SK-N-SH treated with all-trans-retinoic acid at 6 μM for 48 hours (cell line): Measurements from ENCODE around the gene ZXDC.

Experiments
- ATAC-seq: fragments of 200-7000 bp; cut with Tn5 transposase; 3 replicates; pipeline ENCODE4 v1.9.1; 2020; ENCODE audit warnings: mild to moderate bottlenecking, moderate library complexity
- ARNTL ChIP-seq: fragments of 450-650 bp; formaldehyde crosslinking; IDR thresholded peaks from 2 replicates; pipeline ENCODE4 v1.5.0; 2020; ENCODE audit warnings: low read depth, mild to moderate bottlenecking, moderate library complexity, borderline replicate concordance
- BACH2 ChIP-seq: fragments of 250-450 bp; sonication (Bioruptor Pico); IDR thresholded peaks from 2 replicates; pipeline ENCODE4 v1.9.0; 2021; ENCODE audit warnings: mild to moderate bottlenecking, borderline replicate concordance
- CSDC2 ChIP-seq: fragments of 250-450 bp; sonication (Bioruptor Pico); IDR thresholded peaks from 2 replicates; pipeline ENCODE4 v1.5.0; 2020; ENCODE audit warnings: mild to moderate bottlenecking, moderate library complexity
- ESRRG ChIP-seq: fragments of 250-450 bp; sonication (Bioruptor Pico); IDR thresholded peaks from 2 replicates; pipeline ENCODE4 v1.6.1; 2021; ENCODE audit warnings: mild to moderate bottlenecking
- GLIS3 ChIP-seq: fragments of 250-450 bp; sonication (Bioruptor Pico); IDR thresholded peaks from 2 replicates; pipeline ENCODE4 v1.5.0; 2020; ENCODE audit warnings: mild to moderate bottlenecking, moderate library complexity
- ISL1 ChIP-seq: fragments of 250-450 bp; sonication (Bioruptor Pico); IDR thresholded peaks from 2 replicates; pipeline ENCODE4 v2.1.2; 2022; ENCODE audit warnings: mild to moderate bottlenecking, moderate library complexity
- PATZ1 ChIP-seq: fragments of 250-450 bp; sonication (Bioruptor Pico); IDR thresholded peaks from 2 replicates; pipeline ENCODE4 v1.8.0; 2020; ENCODE audit warnings: mild to moderate bottlenecking, moderate library complexity, borderline replicate concordance
- RARB ChIP-seq: fragments of 250-450 bp; sonication (Bioruptor Pico); IDR thresholded peaks from 2 replicates; pipeline ENCODE4 v1.8.0; 2021; ENCODE audit warnings: mild to moderate bottlenecking, moderate library complexity
- SNAI2 ChIP-seq: fragments of 250-450 bp; sonication (Bioruptor Pico); IDR thresholded peaks from 2 replicates; pipeline ENCODE4 v1.5.0; 2020; ENCODE audit warnings: mild to moderate bottlenecking, moderate library complexity
- TCF4 ChIP-seq: fragments of 250-450 bp; sonication (Bioruptor Pico); IDR thresholded peaks from 2 replicates; pipeline ENCODE4 v1.8.0; 2021; ENCODE audit warnings: mild to moderate bottlenecking, moderate library complexity, borderline replicate concordance
- TOX ChIP-seq: fragments of 250-450 bp; sonication (Bioruptor Pico); IDR thresholded peaks from 2 replicates; pipeline ENCODE4 v1.8.0; 2021; ENCODE audit warnings: mild to moderate bottlenecking, moderate library complexity, borderline replicate concordance
- TSHZ2 ChIP-seq: fragments of 250-450 bp; sonication (Bioruptor Pico); IDR thresholded peaks from 2 replicates; pipeline ENCODE4 v1.5.0; 2020; ENCODE audit warnings: mild to moderate bottlenecking, moderate library complexity
- ZFP3 ChIP-seq: fragments of 250-450 bp; sonication (Bioruptor Pico); IDR thresholded peaks from 2 replicates; pipeline ENCODE4 v1.5.0; 2020; ENCODE audit warnings: mild to moderate bottlenecking, moderate library complexity
- ZFP30 ChIP-seq: fragments of 450-650 bp; formaldehyde crosslinking; IDR thresholded peaks from 2 replicates; pipeline ENCODE4 v1.5.0; 2022; ENCODE audit warnings: mild to moderate bottlenecking, moderate library complexity
- ZNF565 ChIP-seq: fragments of 450-650 bp; formaldehyde crosslinking; conservative IDR thresholded peaks from 2 replicates; pipeline ENCODE4 v1.5.0; 2020; ENCODE audit warnings: low read depth, mild to moderate bottlenecking, moderate library complexity
- ZNF70 ChIP-seq: fragments of 450-650 bp; formaldehyde crosslinking; IDR thresholded peaks from 2 replicates; pipeline ENCODE4 v1.5.0; 2020; ENCODE audit warnings: mild to moderate bottlenecking, moderate library complexity
- ZNF8 ChIP-seq: fragments of 450-650 bp; formaldehyde crosslinking; IDR thresholded peaks from 2 replicates; pipeline ENCODE4 v1.5.0; 2020; ENCODE audit warnings: mild to moderate bottlenecking, moderate library complexity
- TF ChIP-seq, protein P1 (sequence below): fragments of 250-450 bp; sonication (Bioruptor Pico); IDR thresholded peaks from 2 replicates; pipeline ENCODE4 v1.8.0; 2021; ENCODE audit warnings: low read depth, mild to moderate bottlenecking, moderate library complexity, borderline replicate concordance
- TF ChIP-seq, protein P2 (sequence below): fragments of 250-450 bp; sonication (Bioruptor Pico); IDR thresholded peaks from 2 replicates; pipeline ENCODE4 v1.5.1; 2021; ENCODE audit warnings: mild to moderate bottlenecking, moderate library complexity
- TF ChIP-seq, protein P3 (sequence below): fragments of 250-450 bp; sonication (Bioruptor Pico); IDR thresholded peaks from 2 replicates; pipeline ENCODE4 v1.5.1; 2020; ENCODE audit warnings: low read depth, mild to moderate bottlenecking, moderate library complexity

ZXDC gene

DNA sequence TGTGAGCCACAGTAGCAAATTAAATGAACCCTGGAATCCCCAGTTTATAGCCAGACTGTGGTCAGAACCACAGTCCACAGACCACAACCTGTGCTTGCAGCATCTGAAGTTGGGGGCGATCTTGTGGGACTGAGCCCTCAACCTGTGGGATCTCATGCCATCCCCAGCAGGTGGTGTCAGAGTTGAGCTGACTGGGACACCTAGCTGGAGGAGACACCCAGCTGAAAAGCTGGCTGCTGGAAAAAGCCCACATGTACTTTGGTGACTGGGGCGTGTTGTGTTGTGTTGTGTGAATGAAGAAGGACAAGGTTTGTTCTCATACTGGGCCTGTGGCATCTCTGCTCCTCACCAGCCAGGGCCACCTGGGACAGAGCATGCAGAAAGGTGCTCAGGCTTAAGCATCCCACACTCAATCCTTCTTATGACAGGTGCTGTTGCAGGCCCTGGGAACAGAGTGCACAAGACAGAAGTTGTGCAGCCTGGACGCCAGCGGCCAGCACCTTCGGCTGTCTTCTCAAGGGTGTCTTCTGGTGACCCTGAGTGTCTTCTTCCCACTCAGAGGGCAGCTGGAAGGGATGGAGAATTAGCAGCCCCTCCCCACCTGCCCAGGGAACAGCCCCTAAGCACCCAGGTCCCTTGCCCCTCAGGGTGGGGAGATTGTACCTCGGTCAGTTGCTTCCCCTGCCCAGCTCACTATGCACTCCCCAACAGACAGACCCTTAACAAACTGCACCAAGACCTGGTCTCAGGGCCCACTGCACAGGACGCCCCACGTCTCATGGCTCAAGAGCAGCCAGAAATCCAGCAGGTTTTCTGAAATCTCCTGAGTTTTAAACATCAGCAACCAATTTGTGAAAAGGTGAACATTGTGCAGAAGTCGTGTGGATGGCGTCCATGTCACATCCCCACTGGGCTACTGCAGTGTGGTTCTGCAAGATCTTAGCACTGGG lies 44.1 kb upstream of the ZXDC start:
- no peak for ATAC-seq
- TF ChIP-seq TOX (CRISPR knock-in tag) (no peak), ARNTL (CRISPR knock-in tag) (no peak), TCF4 (CRISPR knock-in tag) (no peak), GLIS3 (CRISPR knock-in tag) (no peak), ESRRG (CRISPR knock-in tag) (no peak), ZFP30 (CRISPR knock-in tag) (no peak), RARB (CRISPR knock-in tag) (no peak)
- TF ChIP-seq, protein P1, sequence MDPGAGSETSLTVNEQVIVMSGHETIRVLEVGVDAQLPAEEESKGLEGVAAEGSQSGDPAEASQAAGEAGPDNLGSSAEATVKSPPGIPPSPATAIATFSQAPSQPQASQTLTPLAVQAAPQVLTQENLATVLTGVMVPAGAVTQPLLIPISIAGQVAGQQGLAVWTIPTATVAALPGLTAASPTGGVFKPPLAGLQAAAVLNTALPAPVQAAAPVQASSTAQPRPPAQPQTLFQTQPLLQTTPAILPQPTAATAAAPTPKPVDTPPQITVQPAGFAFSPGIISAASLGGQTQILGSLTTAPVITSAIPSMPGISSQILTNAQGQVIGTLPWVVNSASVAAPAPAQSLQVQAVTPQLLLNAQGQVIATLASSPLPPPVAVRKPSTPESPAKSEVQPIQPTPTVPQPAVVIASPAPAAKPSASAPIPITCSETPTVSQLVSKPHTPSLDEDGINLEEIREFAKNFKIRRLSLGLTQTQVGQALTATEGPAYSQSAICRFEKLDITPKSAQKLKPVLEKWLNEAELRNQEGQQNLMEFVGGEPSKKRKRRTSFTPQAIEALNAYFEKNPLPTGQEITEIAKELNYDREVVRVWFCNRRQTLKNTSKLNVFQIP (CRISPR knock-in tag), result no peak

- no peak for ATAC-seq
- TF ChIP-seq ESRRG (CRISPR knock-in tag) (no peak), SNAI2 (no peak), ZNF565 (CRISPR knock-in tag) (no peak), ZNF8 (no peak), ZFP30 (CRISPR knock-in tag) (no peak), CSDC2 (CRISPR knock-in tag) (no peak), BACH2 (CRISPR knock-in tag) (no peak), ISL1 (CRISPR knock-in tag) (no peak), GLIS3 (CRISPR knock-in tag) (no peak), ZFP3 (CRISPR knock-in tag) (no peak), PATZ1 (CRISPR knock-in tag) (no peak), TSHZ2 (CRISPR knock-in tag) (no peak), ZNF70 (CRISPR knock-in tag) (no peak)
- TF ChIP-seq, protein P2, sequence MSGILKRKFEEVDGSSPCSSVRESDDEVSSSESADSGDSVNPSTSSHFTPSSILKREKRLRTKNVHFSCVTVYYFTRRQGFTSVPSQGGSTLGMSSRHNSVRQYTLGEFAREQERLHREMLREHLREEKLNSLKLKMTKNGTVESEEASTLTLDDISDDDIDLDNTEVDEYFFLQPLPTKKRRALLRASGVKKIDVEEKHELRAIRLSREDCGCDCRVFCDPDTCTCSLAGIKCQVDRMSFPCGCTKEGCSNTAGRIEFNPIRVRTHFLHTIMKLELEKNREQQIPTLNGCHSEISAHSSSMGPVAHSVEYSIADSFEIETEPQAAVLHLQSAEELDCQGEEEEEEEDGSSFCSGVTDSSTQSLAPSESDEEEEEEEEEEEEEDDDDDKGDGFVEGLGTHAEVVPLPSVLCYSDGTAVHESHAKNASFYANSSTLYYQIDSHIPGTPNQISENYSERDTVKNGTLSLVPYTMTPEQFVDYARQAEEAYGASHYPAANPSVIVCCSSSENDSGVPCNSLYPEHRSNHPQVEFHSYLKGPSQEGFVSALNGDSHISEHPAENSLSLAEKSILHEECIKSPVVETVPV (CRISPR knock-in tag), result no peak
- TF ChIP-seq, protein P3, sequence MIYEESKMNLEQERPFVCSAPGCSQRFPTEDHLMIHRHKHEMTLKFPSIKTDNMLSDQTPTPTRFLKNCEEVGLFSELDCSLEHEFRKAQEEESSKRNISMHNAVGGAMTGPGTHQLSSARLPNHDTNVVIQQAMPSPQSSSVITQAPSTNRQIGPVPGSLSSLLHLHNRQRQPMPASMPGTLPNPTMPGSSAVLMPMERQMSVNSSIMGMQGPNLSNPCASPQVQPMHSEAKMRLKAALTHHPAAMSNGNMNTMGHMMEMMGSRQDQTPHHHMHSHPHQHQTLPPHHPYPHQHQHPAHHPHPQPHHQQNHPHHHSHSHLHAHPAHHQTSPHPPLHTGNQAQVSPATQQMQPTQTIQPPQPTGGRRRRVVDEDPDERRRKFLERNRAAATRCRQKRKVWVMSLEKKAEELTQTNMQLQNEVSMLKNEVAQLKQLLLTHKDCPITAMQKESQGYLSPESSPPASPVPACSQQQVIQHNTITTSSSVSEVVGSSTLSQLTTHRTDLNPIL (CRISPR knock-in tag), result no peak
These were observed 43.1 kb upstream of the ZXDC start for GRCh38 chr3:126518779-126519177.
